CD8-positive, alpha-beta memory T cell (primary cell): Measurements from ENCODE around the gene ADGRA3. TPM values are rescaled to one million over a fixed set of nuclear protein-coding genes. Genes with fewer than 3 reads are reported as not detected.

ENCODE experiments used
- CTCF ChIA-PET: fragments of 350-600 bp; sonication (Branson Sonifier 250); formaldehyde crosslinking; loops from one replicate; lab custom pipeline; 2021; ENCODE audit warnings: antibody characterized with exemption; lab: Charles Lee
- POLR2A ChIA-PET: fragments of 350-600 bp; sonication (Branson Sonifier 250); formaldehyde crosslinking; loops from one replicate; lab custom pipeline; 2021; ENCODE audit warnings: antibody characterized with exemption; lab: Charles Lee
- DNase-seq, 5 donors: peaks; one replicate each; pipeline versions ENCODE4 v3.0.0 to v3.0.0-alpha.2; 2020 to 2022; ENCODE audit warnings: mixed read lengths in 1 of 5
- H3K27ac ChIP-seq: one replicate; pipeline ENCODE4 v1.7.0; 2013; ENCODE audit warnings: low read depth, mild to moderate bottlenecking, low read length, moderate library complexity
- H3K27me3 ChIP-seq: 2 replicates; pipeline ENCODE4 v1.7.0; 2013; ENCODE audit warnings: low read length, mild to moderate bottlenecking; ENCODE audit not compliant: insufficient read depth, poor library complexity, severe bottlenecking
- H3K36me3 ChIP-seq: 2 replicates; pipeline ENCODE4 v1.7.0; 2013; ENCODE audit warnings: mild to moderate bottlenecking, low read length, moderate library complexity; ENCODE audit not compliant: insufficient read depth
- H3K4me1 ChIP-seq: 2 replicates; pipeline ENCODE4 v1.7.0; 2013; ENCODE audit warnings: mild to moderate bottlenecking, low read length, moderate library complexity; ENCODE audit not compliant: insufficient read depth
- H3K4me3 ChIP-seq: 2 replicates; pipeline ENCODE4 v1.7.0; 2013; ENCODE audit warnings: mild to moderate bottlenecking, low read length
- H3K9me3 ChIP-seq: 2 replicates; pipeline ENCODE4 v1.7.0; 2013; ENCODE audit warnings: mild to moderate bottlenecking, low read length
- H3K27ac Mint-ChIP-seq, 8 donors: one replicate each; pipeline ENCODE4 v1.8.0; 2020 to 2021; ENCODE audit warnings: mixed read lengths in 8 of 8, mild to moderate bottlenecking in 6 of 8, inconsistent platforms in 3 of 8, moderate library complexity in 3 of 8
- H3K27me3 Mint-ChIP-seq, 2 donors: one replicate each; pipeline ENCODE4 v1.8.0; 2020 to 2021; ENCODE audit warnings: mixed read lengths in 2 of 2, mild to moderate bottlenecking in 1 of 2, moderate library complexity in 1 of 2
- H3K36me3 Mint-ChIP-seq, 3 donors: one replicate each; pipeline ENCODE4 v1.8.0; 2020 to 2021; ENCODE audit warnings: mixed read lengths in 3 of 3, inconsistent platforms in 1 of 3, mild to moderate bottlenecking in 1 of 3
- H3K4me1 Mint-ChIP-seq, 3 donors: one replicate each; pipeline ENCODE4 v1.8.0; 2020 to 2021; ENCODE audit warnings: mixed read lengths in 3 of 3, inconsistent platforms in 1 of 3, mild to moderate bottlenecking in 1 of 3
- H3K4me3 Mint-ChIP-seq, 7 donors: one replicate each; pipeline ENCODE4 v1.8.0; 2020 to 2021; ENCODE audit warnings: mixed read lengths in 7 of 7, mild to moderate bottlenecking in 6 of 7, moderate library complexity in 4 of 7, inconsistent platforms in 2 of 7
- H3K9me3 Mint-ChIP-seq, 5 donors: one replicate each; pipeline ENCODE4 v1.8.0; 2020 to 2022; ENCODE audit warnings: mixed read lengths in 5 of 5, mild to moderate bottlenecking in 3 of 5, moderate library complexity in 2 of 5, inconsistent platforms in 1 of 5
- polyA plus RNA-seq: library from polyadenylated mRNA; unstranded; fragments of 300-500 nt; fragmentation: Illumina TruSeq; gene quantifications from one replicate; pipeline ENCODE4 v1.2.3, GENCODE V29; 2021
- total RNA-seq, 2 experiments: library from RNA; stranded (reverse); gene quantifications; one replicate each; pipeline ENCODE4 v1.2.3, GENCODE V29; 2021

The ADGRA3 gene
- total and polyA plus RNA-seq, 3 experiments from 2014 or later, result 0.32 to 2.2 (median 2.1) TPM

DNA sequence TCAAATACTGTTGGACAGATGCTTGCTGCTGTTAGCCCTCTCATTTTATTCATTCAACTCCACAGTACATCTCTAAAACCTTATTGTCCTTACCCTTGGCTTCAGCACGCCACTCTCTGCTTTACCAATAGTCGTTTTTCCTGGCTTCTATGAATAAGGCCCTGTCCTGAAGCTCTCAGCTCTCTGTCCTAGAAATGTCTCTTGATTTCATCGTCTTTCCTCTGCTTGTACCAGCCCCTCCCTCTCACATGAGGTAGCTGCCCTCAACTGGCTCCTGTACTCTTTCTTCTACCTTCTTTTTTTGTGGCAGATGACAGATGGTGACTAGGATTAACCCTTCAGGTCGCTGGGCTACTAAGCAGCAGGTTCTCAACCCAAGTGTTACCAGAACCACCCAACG lies 11.4 kb downstream of the ADGRA3 start:
- POLR2A ChIA-PET, result no interaction called here
- no peak for DNase-seq
- Mint-ChIP-seq H3K4me1 (no peaks in the 10 kb centered on the region), H3K9me3 (peaks cover 0 to 16% (median 12%) of the 10 kb centered on the region in 5 donors), H3K36me3 (no peaks in the 10 kb centered on the region), H3K4me3 (no peak overlapping the region), H3K27ac (no peak overlapping the region), H3K27me3 (no peaks in the 10 kb centered on the region)
- Histone ChIP-seq H3K9me3 (no peaks in the 10 kb centered on the region), H3K27ac (no peak overlapping the region), H3K4me1 (no peaks in the 10 kb centered on the region), H3K36me3 (no peaks in the 10 kb centered on the region), H3K27me3 (no peaks in the 10 kb centered on the region), H3K4me3 (no peak overlapping the region)
- CTCF ChIA-PET, result no interaction called here

DNA sequence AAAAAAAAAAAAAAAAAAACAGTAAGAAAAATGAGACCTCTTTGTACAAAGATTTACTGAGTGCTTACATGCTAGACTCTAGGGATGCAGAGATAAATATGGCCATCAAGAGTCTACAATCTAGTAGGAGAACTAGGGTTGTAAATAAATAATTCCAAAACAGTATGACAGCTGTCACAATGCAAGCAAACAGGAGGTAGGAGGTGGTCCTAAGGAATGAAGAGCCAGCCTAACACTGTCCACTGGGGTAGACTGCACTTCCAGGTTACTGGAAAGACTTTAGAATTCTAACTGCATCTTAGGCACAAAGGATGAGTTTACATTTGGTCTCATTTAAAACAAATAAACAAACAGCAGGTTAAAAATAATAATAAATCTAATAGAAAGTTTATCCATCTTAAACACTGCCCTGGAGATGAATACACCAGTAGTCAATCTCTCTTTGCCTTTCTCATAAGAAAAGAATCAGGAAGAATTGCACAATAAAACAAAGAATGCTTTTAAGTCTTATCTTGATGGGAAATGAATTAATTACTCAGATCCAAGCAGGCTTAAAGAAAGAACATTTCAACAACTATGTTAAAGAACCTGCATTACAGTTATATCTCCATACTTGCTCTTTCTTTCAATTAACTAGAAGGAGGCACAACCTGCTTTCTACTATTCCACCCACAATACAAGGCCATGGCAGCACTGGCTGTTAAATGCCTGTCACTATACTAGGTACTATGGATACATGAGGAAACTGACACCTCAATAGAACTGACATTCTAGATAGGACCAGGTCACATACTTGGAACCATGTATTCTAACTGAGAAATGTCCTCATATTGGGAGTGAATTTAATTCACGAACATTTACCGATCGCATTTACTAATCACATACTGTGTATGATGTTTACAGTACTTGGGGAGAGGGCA lies 12.7 kb downstream of the ADGRA3 start:
- Histone ChIP-seq H3K36me3 (no peaks in the 10 kb centered on the region), H3K9me3 (no peaks in the 10 kb centered on the region), H3K4me3 (no peak overlapping the region), H3K4me1 (no peaks in the 10 kb centered on the region), H3K27ac (no peak overlapping the region), H3K27me3 (no peaks in the 10 kb centered on the region)
- ChIA-PET CTCF (no interaction called here), POLR2A (no interaction called here)
- DNase-seq, result no peak
- Mint-ChIP-seq H3K36me3 (no peaks in the 10 kb centered on the region), H3K27me3 (no peaks in the 10 kb centered on the region), H3K4me3 (no peak overlapping the region), H3K27ac (no peak overlapping the region), H3K4me1 (no peaks in the 10 kb centered on the region), H3K9me3 (peaks cover 0 to 14% (median 12%) of the 10 kb centered on the region in 5 donors)

DNA sequence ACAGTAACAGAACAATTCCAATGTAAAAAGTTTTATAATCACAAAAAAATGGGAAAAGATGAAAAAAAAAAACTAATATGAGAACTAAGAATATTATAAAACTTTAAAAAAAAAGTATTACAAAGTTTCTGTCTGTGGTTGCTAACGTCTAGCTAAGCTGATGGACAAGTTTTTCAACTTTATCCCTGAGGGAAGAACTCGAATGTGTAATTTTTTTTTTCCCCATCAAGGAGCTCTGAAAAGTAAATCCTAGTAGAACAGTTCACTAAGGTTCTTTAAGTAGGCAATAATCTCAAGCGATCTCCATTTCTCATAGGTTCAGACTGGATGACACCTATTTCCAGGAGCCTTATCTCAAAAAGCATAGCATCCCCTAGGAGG lies 14.2 kb downstream of the ADGRA3 start:
- POLR2A ChIA-PET, result no interaction called here
- no peak overlapping the region for H3K4me3 Mint-ChIP-seq

DNA sequence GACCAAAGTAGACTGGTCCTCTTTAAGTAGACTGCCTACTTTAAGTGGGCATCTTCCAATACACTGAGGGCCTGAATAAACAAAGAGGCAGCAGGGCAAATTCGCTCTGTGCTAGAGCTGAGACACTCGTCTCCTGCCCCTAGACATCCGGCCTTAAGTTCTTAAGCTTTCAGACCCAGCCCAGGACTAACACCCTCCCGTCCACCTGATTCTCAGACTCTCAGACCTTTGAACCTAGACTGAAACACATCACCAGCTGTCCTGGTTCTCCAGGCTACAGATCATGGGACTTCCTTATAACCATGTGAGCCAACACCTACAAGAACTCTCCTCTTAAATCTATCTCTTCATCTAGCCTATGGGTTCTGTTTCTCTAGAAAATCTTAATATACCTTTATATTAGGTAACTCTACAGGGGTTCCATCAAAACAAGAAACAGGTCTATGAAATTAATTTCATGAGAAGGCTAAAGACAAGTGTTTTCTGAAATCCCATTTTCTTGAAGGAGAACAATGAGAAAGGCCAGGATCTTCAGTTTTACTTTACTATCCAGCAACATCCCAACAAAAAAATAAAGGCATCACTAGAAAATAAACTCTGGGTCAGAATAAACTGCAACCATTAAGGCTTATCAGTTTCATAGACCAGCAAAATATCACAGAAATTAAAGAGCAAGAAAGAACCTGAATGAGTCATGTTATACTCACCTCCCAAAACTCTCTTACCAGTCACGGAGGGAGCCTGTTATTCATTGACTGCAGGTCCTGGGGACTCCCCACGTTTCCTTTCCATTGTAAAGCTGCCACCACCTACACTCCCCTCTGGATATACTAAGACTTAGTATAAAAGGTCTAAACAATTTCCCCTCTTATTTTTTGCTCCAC lies 14.8 kb downstream of the ADGRA3 start:
- Mint-ChIP-seq H3K4me3 (no peak overlapping the region), H3K9me3 (peaks cover 1 to 14% (median 8%) of the 10 kb centered on the region in 5 donors), H3K4me1 (no peaks in the 10 kb centered on the region), H3K27ac (no peak overlapping the region), H3K27me3 (no peaks in the 10 kb centered on the region), H3K36me3 (no peaks in the 10 kb centered on the region)
- DNase-seq, result no peak
- no peaks in the 10 kb centered on the region for H3K9me3 ChIP-seq
- H3K27me3 ChIP-seq, result no peaks in the 10 kb centered on the region
- no peaks in the 10 kb centered on the region for H3K4me1 ChIP-seq
- CTCF ChIA-PET, result no interaction called here
- POLR2A ChIA-PET, result no interaction called here
- H3K27ac ChIP-seq, result no peak overlapping the region
- H3K4me3 ChIP-seq, result no peak overlapping the region
- H3K36me3 ChIP-seq, result no peaks in the 10 kb centered on the region

More for the DNA sequence above, 14.2 kb downstream of the ADGRA3 start:
- no peaks in the 10 kb centered on the region for H3K36me3 Mint-ChIP-seq
- H3K27ac ChIP-seq, result no peak overlapping the region
- peaks cover 0 to 14% (median 11%) of the 10 kb centered on the region in 5 donors for H3K9me3 Mint-ChIP-seq
- no peaks in the 10 kb centered on the region for H3K4me1 Mint-ChIP-seq
- no peak overlapping the region for H3K4me3 ChIP-seq
- no peak for DNase-seq
- no peaks in the 10 kb centered on the region for H3K9me3 ChIP-seq
- H3K27me3 Mint-ChIP-seq, result no peaks in the 10 kb centered on the region
- H3K36me3 ChIP-seq, result no peaks in the 10 kb centered on the region
- no peaks in the 10 kb centered on the region for H3K27me3 ChIP-seq
- no peak overlapping the region for H3K27ac Mint-ChIP-seq
- no peaks in the 10 kb centered on the region for H3K4me1 ChIP-seq
- CTCF ChIA-PET, result no interaction called here

DNA sequence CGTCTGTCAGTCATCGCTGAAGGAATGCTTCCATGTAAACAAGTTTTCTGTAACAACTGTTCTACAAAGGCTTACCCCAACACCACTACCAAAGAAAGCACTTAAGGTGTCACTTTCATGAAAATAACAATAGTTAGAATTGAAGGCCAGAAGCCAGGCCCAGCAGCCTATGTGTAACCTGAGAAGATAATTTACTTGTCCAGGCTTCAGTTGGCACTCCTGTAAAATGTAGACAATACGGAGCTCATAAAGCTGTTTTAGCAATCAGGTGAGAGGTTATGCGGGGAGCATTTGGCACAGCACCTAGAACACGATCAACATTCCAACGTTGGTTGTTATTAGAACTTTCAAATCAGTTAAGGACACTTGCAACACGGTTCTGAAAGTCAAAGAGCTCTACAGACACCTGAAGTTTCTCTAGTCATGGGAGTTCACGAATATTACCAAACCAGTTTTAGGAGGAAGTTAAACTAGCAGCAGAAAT lies 15.7 kb downstream of the ADGRA3 start:
- H3K27me3 ChIP-seq, result no peaks in the 10 kb centered on the region
- DNase-seq, result no peak
- no peak overlapping the region for H3K4me3 Mint-ChIP-seq
- H3K36me3 ChIP-seq, result no peaks in the 10 kb centered on the region
- H3K4me1 Mint-ChIP-seq, result no peaks in the 10 kb centered on the region
- no peak overlapping the region for H3K4me3 ChIP-seq
- no peaks in the 10 kb centered on the region for H3K27me3 Mint-ChIP-seq
- ChIA-PET CTCF (no interaction called here), POLR2A (no interaction called here)
- no peak overlapping the region for H3K27ac Mint-ChIP-seq
- peaks cover 2 to 14% (median 3%) of the 10 kb centered on the region in 5 donors for H3K9me3 Mint-ChIP-seq
- no peak overlapping the region for H3K27ac ChIP-seq
- H3K4me1 ChIP-seq, result no peaks in the 10 kb centered on the region
- no peaks in the 10 kb centered on the region for H3K9me3 ChIP-seq
- no peaks in the 10 kb centered on the region for H3K36me3 Mint-ChIP-seq

DNA sequence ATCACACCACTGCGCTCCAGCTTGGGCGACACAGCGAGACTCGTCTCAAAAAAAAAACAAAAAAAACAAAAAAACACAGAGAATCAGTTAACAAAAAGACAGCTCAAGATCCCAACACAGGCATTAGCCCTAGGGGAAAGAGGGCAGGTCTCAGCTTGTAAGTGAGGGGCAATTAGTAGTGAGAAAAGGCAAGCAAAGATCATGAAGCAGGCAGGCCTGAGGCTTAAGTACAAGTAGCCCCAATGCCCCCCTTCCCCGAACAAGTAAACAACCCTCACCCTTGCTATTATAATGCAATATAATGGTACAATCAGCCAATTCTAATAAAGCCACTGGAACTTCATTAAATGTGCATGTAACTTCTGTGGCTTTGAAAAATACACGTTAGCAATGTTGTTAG lies 17.0 kb downstream of the ADGRA3 start:
- no peak overlapping the region for H3K4me3 ChIP-seq
- no peak overlapping the region for H3K27ac ChIP-seq
- no peak overlapping the region for H3K27ac Mint-ChIP-seq
- no peaks in the 10 kb centered on the region for H3K27me3 Mint-ChIP-seq
- H3K9me3 Mint-ChIP-seq, result peaks cover 2 to 13% (median 6%) of the 10 kb centered on the region in 5 donors
- POLR2A ChIA-PET, result no interaction called here
- H3K36me3 ChIP-seq, result no peaks in the 10 kb centered on the region
- H3K36me3 Mint-ChIP-seq, result no peaks in the 10 kb centered on the region
- H3K9me3 ChIP-seq, result no peaks in the 10 kb centered on the region
- H3K4me1 ChIP-seq, result no peaks in the 10 kb centered on the region
- CTCF ChIA-PET, result no interaction called here
- no peak overlapping the region for H3K4me3 Mint-ChIP-seq
- DNase-seq, result no peak
- H3K4me1 Mint-ChIP-seq, result no peaks in the 10 kb centered on the region
- no peaks in the 10 kb centered on the region for H3K27me3 ChIP-seq

DNA sequence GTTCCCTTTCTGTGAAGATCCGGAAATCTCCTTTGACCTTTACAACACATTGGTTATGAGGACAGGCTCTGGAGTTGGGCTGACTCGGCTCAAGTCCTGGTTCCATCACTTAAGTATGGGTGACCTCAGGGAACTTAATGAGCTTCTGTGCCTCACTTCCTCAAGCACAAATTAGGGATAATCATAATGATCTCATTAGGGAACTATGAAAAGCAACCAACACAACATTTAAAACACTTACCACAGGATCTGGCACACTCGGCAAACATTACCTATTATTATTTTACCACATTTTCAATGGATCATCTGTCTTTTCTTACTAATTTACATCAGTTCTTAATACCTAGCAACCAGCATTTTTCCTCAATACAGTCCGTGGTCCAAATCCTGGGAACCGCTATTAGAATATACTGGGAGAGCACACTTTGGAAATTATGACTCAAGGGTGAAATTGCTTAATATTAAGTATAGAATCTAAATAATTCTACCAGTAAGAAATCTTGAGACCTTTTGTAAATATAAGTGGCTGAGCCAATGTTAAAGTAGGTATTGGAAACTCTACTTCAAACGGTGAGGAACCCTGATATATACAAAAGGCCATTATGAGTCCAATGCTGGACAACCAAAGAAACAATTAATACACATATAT lies 19.6 kb downstream of the ADGRA3 start:
- no peak overlapping the region for H3K4me3 Mint-ChIP-seq
- no peak overlapping the region for H3K27ac Mint-ChIP-seq
- Histone ChIP-seq H3K4me1 (no peaks in the 10 kb centered on the region), H3K4me3 (no peak overlapping the region), H3K9me3 (no peaks in the 10 kb centered on the region), H3K27me3 (no peaks in the 10 kb centered on the region), H3K27ac (no peak overlapping the region), H3K36me3 (no peaks in the 10 kb centered on the region)
- DNase-seq, result no peak
- H3K36me3 Mint-ChIP-seq, result no peaks in the 10 kb centered on the region
- H3K4me1 Mint-ChIP-seq, result no peaks in the 10 kb centered on the region
- POLR2A ChIA-PET, result no interaction called here
- H3K9me3 Mint-ChIP-seq, result peaks cover 2 to 14% (median 3%) of the 10 kb centered on the region in 5 donors
- CTCF ChIA-PET, result no interaction called here
- no peaks in the 10 kb centered on the region for H3K27me3 Mint-ChIP-seq
